Amniotic epithelial cell (primary cell): ENCODE results near the gene OXCT2.

Experiments
- DNase-seq: peaks from one replicate; pipeline ENCODE4 v3.0.0-alpha.2; 2010; ENCODE audit warnings: low read depth

OXCT2 gene

DNA sequence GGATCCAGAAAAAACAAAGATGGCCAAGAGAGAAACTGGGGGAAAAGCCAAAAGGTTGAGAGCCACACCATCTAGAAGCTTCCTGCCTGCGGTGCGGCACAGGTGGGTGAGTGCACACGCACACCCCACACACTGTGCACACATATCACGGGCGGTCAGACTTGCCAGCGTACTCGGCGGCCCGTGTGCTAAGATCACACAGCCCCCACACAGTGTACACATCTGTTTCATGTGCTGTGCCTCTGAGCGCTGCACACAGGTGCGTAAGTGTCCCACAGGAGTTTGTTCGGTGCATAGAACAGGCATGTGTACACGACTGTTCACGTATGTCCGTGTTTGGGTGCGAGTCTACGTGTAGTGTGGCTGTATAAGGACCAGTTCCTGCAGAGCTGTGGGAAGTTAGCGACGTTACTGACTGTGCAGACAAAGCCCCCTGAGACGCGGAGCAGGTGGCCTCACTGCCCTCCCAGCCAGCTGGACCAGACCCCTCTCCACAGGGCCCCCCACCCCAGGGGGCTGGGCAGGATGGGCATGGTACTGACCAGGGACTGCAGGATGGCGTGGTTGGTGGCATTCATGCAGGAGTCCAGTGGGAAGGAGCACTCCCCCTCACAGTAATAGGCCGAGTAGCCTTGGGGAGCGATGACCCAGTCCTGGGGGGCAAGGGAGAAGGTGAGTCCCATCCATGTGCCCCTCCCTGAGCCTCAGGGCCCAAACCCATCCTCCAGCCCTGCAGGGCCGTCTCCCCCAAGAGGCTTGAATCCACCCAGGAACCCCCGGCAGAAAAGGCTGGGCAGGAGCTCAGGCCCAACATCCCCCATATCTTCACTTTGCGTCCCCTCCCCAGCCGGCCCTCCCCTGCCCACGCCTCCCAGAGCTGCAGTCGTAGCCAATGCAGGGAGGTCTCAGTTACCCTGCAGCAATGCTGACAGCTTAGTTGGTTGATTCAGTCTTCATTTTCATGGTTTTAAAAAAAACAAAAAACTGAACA, 8.3 kb downstream of the OXCT2 start:
- DNase-seq = no peak

DNA sequence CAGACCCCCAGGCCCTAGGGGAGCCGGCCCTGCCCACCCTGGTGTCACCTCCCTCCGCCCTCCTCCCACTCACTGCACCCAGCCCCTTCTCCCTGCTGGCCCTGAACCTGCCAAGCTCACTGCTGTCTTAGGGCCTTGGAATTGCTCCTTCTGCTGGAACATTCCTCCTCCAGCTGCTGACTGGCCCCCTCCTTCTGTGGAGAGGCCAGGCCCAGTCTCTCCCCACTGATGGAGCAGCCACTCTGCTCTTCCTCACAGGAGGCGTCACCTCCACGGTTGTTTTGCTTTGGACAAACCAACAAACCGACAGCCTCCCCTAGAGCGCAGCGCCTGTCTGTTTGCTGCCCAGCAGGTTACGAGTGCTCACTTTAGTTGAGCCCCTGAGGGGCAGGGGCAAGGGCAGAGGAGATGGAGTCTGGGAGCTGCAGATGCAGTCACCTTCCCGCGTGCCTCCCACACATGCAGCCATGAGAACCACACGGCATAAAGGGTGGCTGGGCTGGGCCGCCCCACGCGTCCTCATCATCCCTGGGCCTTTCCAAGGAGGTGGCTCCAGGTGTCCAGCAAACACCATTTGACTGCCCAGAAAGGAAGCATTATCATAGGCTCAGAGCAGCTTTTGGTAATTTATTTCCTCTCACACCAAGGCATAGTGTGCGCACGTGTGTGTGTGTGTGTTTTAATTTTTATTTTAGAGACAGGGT, 9.4 kb downstream of the OXCT2 start:
- no peak for DNase-seq

- no peak for DNase-seq
Measured at GRCh38 chr1:39761016-39761415, 10.1 kb downstream of the OXCT2 start.

- DNase-seq = no peak
Measured at GRCh38 chr1:39760074-39761008, 10.8 kb downstream of the OXCT2 start.

- DNase-seq = no peak
Measured at GRCh38 chr1:39759436-39759726, 11.8 kb downstream of the OXCT2 start.

- DNase-seq = no peak
Measured at GRCh38 chr1:39758556-39759435, 12.4 kb downstream of the OXCT2 start.

- no peak for DNase-seq
Measured at GRCh38 chr1:39757501-39757900, 13.6 kb downstream of the OXCT2 start.

DNA sequence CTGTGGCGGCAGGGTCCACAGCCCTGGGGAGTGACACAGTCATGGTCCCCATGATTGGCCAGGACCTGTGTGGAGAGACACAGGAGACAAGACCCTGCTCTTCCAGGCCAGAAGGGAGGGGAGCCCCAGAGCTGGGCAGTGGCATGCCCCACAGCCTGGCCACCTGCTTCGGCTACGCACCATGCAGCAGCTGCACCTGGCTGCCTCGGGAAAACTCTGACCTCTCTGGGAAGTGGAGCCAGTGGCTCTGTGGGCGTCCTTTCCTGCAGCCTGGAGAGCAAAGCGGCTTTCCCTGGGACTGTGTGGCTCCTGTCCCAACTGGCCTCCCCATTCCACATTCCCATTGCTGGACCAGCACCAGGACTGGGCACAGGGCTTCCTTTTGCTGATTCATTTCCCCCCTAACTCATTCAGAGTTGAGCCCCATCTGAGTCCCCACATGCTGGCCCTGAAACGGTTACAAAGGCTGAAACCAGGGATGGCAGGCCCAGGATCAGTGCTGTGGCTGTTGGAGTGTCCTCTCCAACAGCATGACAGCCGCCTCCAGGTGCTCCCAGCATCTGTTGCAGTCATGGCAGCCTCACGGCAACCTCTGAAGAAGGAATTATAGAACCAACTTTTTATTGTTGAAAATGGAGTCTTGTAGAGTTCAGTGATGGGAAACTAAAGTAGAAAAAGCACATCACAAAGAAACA, 15.0 kb downstream of the OXCT2 start:
- DNase-seq = no peak

GRCh38 chr1:39754906-39755504, 16.1 kb downstream of the OXCT2 start:
- DNase-seq = no peak

GRCh38 chr1:39754026-39754570, 17.1 kb downstream of the OXCT2 start:
- no peak for DNase-seq

GRCh38 chr1:39753132-39754025, 17.8 kb downstream of the OXCT2 start:
- DNase-seq = no peak

DNA sequence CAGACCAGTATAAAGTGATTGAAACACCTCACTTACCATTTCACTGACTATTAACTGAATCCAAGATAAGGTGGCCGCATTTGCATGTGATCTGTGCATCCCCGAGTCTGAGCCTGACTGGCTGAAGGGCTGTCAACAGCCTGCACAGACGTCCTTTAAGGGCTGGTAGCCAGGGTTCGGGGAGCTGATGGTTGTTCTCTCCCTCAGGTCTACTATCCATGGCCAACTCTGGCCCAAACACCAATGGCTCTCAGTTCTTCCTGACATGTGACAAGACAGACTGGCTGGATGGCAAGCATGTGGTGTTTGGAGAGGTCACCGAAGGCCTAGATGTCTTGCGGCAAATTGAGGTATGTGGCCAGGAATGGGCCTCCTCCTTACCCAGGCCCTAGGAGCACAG, 18.4 kb downstream of the OXCT2 start:
- DNase-seq = no peak

- DNase-seq = no peak
Measured at GRCh38 chr1:39751595-39751994, 19.6 kb downstream of the OXCT2 start.

DNA sequence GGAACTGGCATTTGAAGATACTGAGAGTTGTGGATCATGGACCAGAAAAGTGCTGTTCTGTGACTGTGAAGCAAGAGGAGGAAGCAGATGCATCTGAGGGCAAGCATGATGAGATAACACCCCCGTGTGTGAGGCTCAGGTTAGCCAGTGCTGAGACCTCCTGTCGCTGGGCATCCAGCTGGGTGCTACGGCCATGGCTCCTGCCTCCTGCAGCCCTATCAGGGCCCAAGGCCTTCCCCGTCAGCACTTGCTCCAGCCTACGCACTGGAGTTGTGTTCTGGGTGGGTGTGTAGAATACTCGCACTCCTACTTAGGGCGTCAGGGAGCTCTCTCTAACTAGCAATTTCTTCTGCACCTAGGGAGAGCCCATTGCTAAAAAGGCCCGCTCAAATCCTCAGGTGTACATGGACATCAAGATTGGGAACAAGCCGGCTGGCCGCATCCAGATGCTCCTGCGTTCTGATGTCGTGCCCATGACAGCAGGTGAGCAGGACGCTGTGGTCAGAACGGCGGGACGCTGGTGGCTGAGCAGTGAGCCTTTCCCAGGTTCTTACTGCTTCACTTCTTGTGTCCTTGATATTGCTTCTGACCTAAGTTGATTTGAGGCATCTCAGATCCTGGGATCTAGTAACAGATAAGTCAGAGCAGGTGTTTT, 26.0 kb downstream of the OXCT2 start:
- DNase-seq = no peak

DNA sequence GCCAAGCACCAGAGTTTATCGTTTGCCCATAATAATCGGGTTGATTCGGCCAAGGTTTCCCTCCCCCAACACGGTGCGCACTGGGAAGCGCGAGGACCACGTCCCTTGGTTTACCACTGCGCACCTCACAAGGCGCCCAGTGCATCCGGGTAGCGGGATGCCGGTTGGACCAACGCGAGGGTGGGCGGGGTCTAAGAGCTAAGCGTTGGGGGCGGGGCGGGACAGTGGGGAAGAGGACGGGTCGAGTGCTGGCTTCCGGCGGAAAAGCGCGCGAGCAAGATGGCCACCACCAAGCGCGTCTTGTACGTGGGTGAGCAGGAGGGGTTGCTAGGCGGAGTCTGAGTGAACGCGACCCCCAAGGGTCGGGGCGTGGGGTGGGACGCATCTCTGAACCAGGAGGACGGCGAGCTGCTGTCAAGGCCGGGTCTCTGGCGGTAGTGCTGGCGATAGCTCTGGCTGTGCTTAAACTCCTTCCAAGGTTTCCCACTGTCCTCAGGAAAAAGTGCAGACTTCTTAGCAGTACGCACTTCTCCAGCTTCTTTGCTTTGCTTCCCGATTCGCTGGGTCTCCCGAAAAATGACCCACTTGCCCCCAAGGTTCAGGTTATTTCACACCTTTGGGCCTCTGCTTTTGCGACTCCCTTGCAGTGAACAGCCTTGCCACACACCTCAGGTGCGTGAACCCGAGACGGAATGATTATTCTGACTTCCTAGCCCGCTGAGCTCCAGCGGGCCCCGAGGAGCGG, 32.4 kb downstream of the OXCT2 start, which contains the start of gene PPIE:
Gene PPIE, plus strand, starts transcription at position 261 of the 745 bp plus-strand sequence. Its CDS starts 19 bp downstream, at position 280.
- peak; percentile 82 for DNase-seq

DNA sequence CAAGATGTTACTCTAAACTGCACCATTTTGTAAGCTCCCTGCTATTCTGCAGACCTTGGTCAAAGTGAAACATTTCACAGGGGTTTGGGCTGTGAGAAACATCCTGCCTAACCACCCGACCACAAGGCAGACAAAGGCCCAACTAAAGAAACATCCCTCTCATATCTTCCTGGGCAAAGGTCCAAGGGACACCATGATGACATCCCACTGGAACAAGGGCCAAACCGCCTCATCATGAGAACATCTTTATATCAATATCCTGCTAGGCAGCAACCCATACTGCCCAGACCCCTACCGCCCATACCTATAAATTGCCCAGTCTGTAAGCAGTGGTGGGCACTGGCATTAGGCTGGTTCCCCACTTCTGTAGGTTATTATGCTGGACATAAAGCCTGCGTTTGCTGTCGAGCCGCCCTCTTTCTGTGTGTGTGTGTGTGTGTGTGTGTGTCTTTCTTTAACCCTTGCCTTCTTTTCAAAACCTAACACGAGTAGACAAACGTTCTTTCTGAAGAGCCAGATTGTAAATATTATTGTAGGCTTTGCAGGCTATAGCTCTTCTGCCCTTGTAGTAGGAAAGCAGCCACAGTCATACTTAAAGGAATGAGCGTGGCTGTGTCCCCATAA, 33.5 kb downstream of the OXCT2 start:
- DNase-seq = peak; percentile 53

DNA sequence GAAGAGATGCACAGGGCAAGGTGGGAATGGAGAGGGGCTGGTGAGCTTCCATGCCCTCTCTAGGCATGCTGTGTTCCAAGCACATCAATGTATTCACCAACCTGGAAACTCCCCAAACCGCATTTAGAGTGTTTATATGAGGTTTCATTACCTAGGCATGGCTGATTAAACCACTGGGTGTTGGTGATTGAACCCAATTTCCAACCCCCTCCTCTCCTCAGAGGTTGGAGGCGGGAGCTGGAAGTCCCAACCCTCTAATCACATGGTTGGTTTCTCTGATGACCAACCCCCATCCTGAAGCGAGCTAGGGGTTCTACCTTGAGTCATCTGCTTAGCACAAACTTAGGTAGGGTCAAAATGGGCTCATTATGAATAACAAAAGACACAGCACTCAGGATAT, 35.4 kb downstream of the OXCT2 start:
- DNase-seq = no peak
